ELF-1 (cell line): ENCODE data around the gene ZMAT5.

Source experiments
- DNase-seq: peaks from one replicate; pipeline ENCODE4 v3.0.0-alpha.2; 2016; ENCODE audit warnings: low read depth, low spot score

The ZMAT5 gene

GRCh38 chr22:29766632-29767170 lies at the start of gene ZMAT5:
ZMAT5 (minus strand) TSS chr22:29767007; CDS start chr22:29748544, 18,463 bp downstream.
- DNase-seq = peak; percentile 99

- DNase-seq = no peak
Measured at GRCh38 chr22:29816539-29816938, 49.7 kb upstream of the ZMAT5 start.

- DNase-seq = peak; percentile 49
Measured at GRCh38 chr22:29816128-29816527, 49.3 kb upstream of the ZMAT5 start.

- no peak for DNase-seq
Measured at GRCh38 chr22:29815580-29815979, 48.8 kb upstream of the ZMAT5 start.

GRCh38 chr22:29814003-29814402 lies 47.2 kb upstream of the ZMAT5 start:
- DNase-seq = peak; percentile 64

GRCh38 chr22:29813563-29813962 lies 46.8 kb upstream of the ZMAT5 start:
- peak; percentile 33 for DNase-seq

GRCh38 chr22:29813126-29813525 lies 46.3 kb upstream of the ZMAT5 start:
- DNase-seq = no peak

GRCh38 chr22:29811377-29811776 lies 44.6 kb upstream of the ZMAT5 start:
- no peak for DNase-seq

- no peak for DNase-seq
Measured at GRCh38 chr22:29810216-29810615, 43.4 kb upstream of the ZMAT5 start.

- DNase-seq = no peak
Measured at GRCh38 chr22:29806196-29806595, 39.4 kb upstream of the ZMAT5 start.

GRCh38 chr22:29804985-29805384 lies 38.2 kb upstream of the ZMAT5 start:
- DNase-seq = no peak

GRCh38 chr22:29803190-29803589 lies 36.4 kb upstream of the ZMAT5 start:
- no peak for DNase-seq

GRCh38 chr22:29801796-29802195 lies 35.0 kb upstream of the ZMAT5 start:
- DNase-seq = no peak

- no peak for DNase-seq
Measured at GRCh38 chr22:29801153-29801552, 34.3 kb upstream of the ZMAT5 start.

GRCh38 chr22:29799217-29799680 lies 32.4 kb upstream of the ZMAT5 start:
- peak; percentile 78 for DNase-seq

- DNase-seq = no peak
Measured at GRCh38 chr22:29798801-29799200, 32.0 kb upstream of the ZMAT5 start.

- DNase-seq = no peak
Measured at GRCh38 chr22:29798318-29798717, 31.5 kb upstream of the ZMAT5 start.

- DNase-seq = no peak
Measured at GRCh38 chr22:29797351-29797750, 30.5 kb upstream of the ZMAT5 start.

GRCh38 chr22:29795663-29796062 lies 28.9 kb upstream of the ZMAT5 start:
- DNase-seq = no peak

- no peak for DNase-seq
Measured at GRCh38 chr22:29793396-29793795, 26.6 kb upstream of the ZMAT5 start.

GRCh38 chr22:29790061-29790460 lies 23.3 kb upstream of the ZMAT5 start:
- no peak for DNase-seq

GRCh38 chr22:29788339-29789279 lies 21.8 kb upstream of the ZMAT5 start:
- no peak for DNase-seq
